K562 (cell line): Measurements from ENCODE around the gene PAF1. TPM values are rescaled to one million over a fixed set of nuclear protein-coding genes. Genes with fewer than 3 reads are reported as not detected.

Experiments used
- ATAC-seq: fragments of 200-7000 bp; cut with Tn5 transposase; 3 replicates; pipeline ENCODE4 v1.9.1; 2020; ENCODE audit warnings: moderate library complexity
- BruUV-seq: library from RNA; stranded (reverse); fragments of 400-500 nt; replicated peaks from 2 replicates; lab custom pipeline; 2021; lab: Mats Ljungman, UMichigan
- CTCF ChIA-PET: fragments of 300-600 bp; formaldehyde crosslinking; extraction: SDS; loops from one replicate; lab custom pipeline; 2021; ENCODE audit warnings: low intra/inter-chr PET ratio; lab: Yijun Ruan, JAX
- POLR2A ChIA-PET: fragments of 300-600, 350-650 bp; sonication (Branson Sonifier 250); formaldehyde crosslinking; extraction: SDS; loops from one replicate; lab custom pipeline; 2021; ENCODE audit warnings: antibody characterized with exemption, inconsistent platforms; lab: Yijun Ruan, JAX
- DNase-seq, 4 experiments: peaks; one replicate each; pipeline versions ENCODE4 v3.0.0 to v3.0.0-alpha.2; 2011 to 2018; ENCODE audit warnings: low spot score in 3 of 4, mixed read lengths in 3 of 4; ENCODE audit errors: extremely low read depth in 1 of 4
- FAIRE-seq: peaks from 2 replicates; lab custom pipeline; 2011; peaks lifted over from hg19 to GRCh38; lab: Jason Lieb, UNC
- H2AFZ ChIP-seq: 2 replicates; pipeline ENCODE4 v1.6.0; 2011; ENCODE audit warnings: low read depth, low read length, control low read depth, inconsistent platforms
- H3K27ac ChIP-seq: fragments of 200-600 bp; 3 replicates; pipeline ENCODE4 v1.8.0; 2011; ENCODE audit warnings: low read depth, mild to moderate bottlenecking, control low read depth, inconsistent platforms, low read length, moderate library complexity, mixed read lengths; ENCODE audit errors: extremely low read depth
- H3K27me3 ChIP-seq, 2 experiments: fragments of 300-600 bp in 1 of 2; 2 replicates in 1 of 2; 3 replicates in 1 of 2; pipeline versions ENCODE4 v1.6.0 to v1.8.0; 2011; ENCODE audit warnings: inconsistent platforms in 2 of 2, low read length in 2 of 2, mild to moderate bottlenecking in 1 of 2, mixed read lengths in 1 of 2, moderate library complexity in 1 of 2; ENCODE audit not compliant: control insufficient read depth in 2 of 2, insufficient read depth in 2 of 2
- H3K36me3 ChIP-seq: fragments of 300-600 bp; 3 replicates; pipeline ENCODE4 v1.8.0; 2011; ENCODE audit warnings: mild to moderate bottlenecking, low read length, inconsistent platforms; ENCODE audit not compliant: control insufficient read depth, insufficient read depth
- H3K4me1 ChIP-seq, 2 experiments: fragments of 200-600 bp in 1 of 2; replicated peaks in 1 of 2; 2 replicates in 1 of 2; 3 replicates in 1 of 2; pipeline versions ENCODE4 v1.5.1 to v1.8.0; 2011; ENCODE audit warnings: inconsistent platforms in 2 of 2, low read length in 2 of 2, mild to moderate bottlenecking in 1 of 2, mixed read lengths in 1 of 2, moderate library complexity in 1 of 2; ENCODE audit not compliant: control insufficient read depth in 2 of 2, insufficient read depth in 2 of 2
- H3K4me2 ChIP-seq: 2 replicates; pipeline ENCODE4 v1.6.1; 2011; ENCODE audit warnings: low read length, control low read depth, inconsistent platforms, mixed read lengths; ENCODE audit not compliant: insufficient read depth
- H3K4me3 ChIP-seq: fragments of 200-600 bp; sonication (generic), shearing (Covaris generic); 2 replicates; pipeline ENCODE4 v1.5.1; 2016; ENCODE audit warnings: control low read depth, inconsistent platforms
- H3K79me2 ChIP-seq: fragments of 200-600 bp; 3 replicates; pipeline ENCODE4 v1.8.0; 2011; ENCODE audit warnings: low read length, inconsistent platforms; ENCODE audit not compliant: control insufficient read depth, insufficient read depth
- H3K9ac ChIP-seq, 2 experiments: 2 replicates each; pipeline versions ENCODE4 v1.6.0 to v1.6.1; 2011; ENCODE audit warnings: low read depth in 2 of 2, low read length in 2 of 2, control low read depth in 1 of 2, inconsistent platforms in 1 of 2, mild to moderate bottlenecking in 1 of 2, mixed read lengths in 1 of 2; ENCODE audit not compliant: insufficient read depth in 1 of 2
- H3K9me1 ChIP-seq: one replicate; pipeline ENCODE4 v1.6.0; 2011; ENCODE audit warnings: inconsistent platforms, mild to moderate bottlenecking, low read length, moderate library complexity; ENCODE audit not compliant: control insufficient read depth, insufficient read depth
- H3K9me3 ChIP-seq: replicated peaks from 2 replicates; pipeline ENCODE4 v1.5.1; 2011; ENCODE audit warnings: low read depth, low read length, inconsistent platforms; ENCODE audit not compliant: control insufficient read depth, insufficient read depth
- H4K20me1 ChIP-seq: replicated peaks from 2 replicates; pipeline ENCODE4 v1.6.1; 2011; ENCODE audit warnings: low read length, inconsistent platforms, mixed read lengths; ENCODE audit not compliant: control insufficient read depth, insufficient read depth
- KDM2B ChIP-seq: fragments of 250-450 bp; sonication (Bioruptor Pico); IDR thresholded peaks from 2 replicates; pipeline ENCODE4 v1.8.0; 2021; ENCODE audit warnings: mild to moderate bottlenecking, moderate library complexity
- MLX ChIP-seq, 2 experiments: fragments of 450-650 bp in 1 of 2; sonication (generic) in 1 of 2; formaldehyde crosslinking; conservative IDR thresholded peaks; 2 replicates each; pipeline versions ENCODE4 v1.4.0 to v1.8.1; 2020 to 2022; ENCODE audit warnings: mild to moderate bottlenecking in 1 of 2, missing genetic modification reagents in 1 of 2
- PML ChIP-seq: IDR thresholded peaks from 2 replicates; pipeline ENCODE4 v1.6.1; 2012; ENCODE audit warnings: low read length, inconsistent platforms
- SP2 ChIP-seq: IDR thresholded peaks from 2 replicates; pipeline ENCODE4 v1.6.1; 2011; ENCODE audit warnings: mild to moderate bottlenecking, low read depth, low read length, moderate library complexity; ENCODE audit not compliant: poor library complexity, severe bottlenecking; ENCODE audit errors: extremely low read depth
- ZBTB26 ChIP-seq: fragments of 450-650 bp; formaldehyde crosslinking; IDR thresholded peaks from 2 replicates; pipeline ENCODE4 v1.4.0; 2022; ENCODE audit warnings: missing genetic modification characterization
- ZFPM2 ChIP-seq: fragments of 250-450 bp; sonication (Bioruptor Pico); IDR thresholded peaks from 2 replicates; pipeline ENCODE4 v1.5.1; 2022; ENCODE audit warnings: mild to moderate bottlenecking
- ZNF280B ChIP-seq: fragments of 250-450 bp; sonication (Bioruptor Pico); IDR thresholded peaks from 2 replicates; pipeline ENCODE4 v1.5.1; 2021; ENCODE audit warnings: mild to moderate bottlenecking
- ZNF551 ChIP-seq: fragments of 250-450 bp; sonication (Bioruptor Pico); IDR thresholded peaks from 2 replicates; pipeline ENCODE4 v1.5.0; 2021; ENCODE audit warnings: mild to moderate bottlenecking, moderate library complexity
- WGBS: fragments of 100-300 bp; shearing (Covaris generic); methylation state at CpG from one replicate; pipeline ENCODE4 v1.1.6; 2016; ENCODE audit warnings: low coverage, mixed read lengths; ENCODE audit not compliant: insufficient coverage; ENCODE audit errors: missing lambda C conversion rate; 5-methylcytosine and 5-hydroxymethylcytosine counted together
- in situ Hi-C: fragments of 300-500 bp; cut with MboI; formaldehyde crosslinking; loops from 4 replicates; pipeline ENCODE4 v1.15.0; 2018; ENCODE audit warnings: inconsistent platforms, mixed read lengths
- intact Hi-C: fragments of 100-400 bp; cut with micrococcal nuclease; formaldehyde crosslinking; loops from 2 replicates; pipeline ENCODE4 v1.14.2; 2022
- polyA plus RNA-seq, 8 experiments: library from polyadenylated mRNA; depleted of rRNA in 4 of 8; stranded (reverse) in 5 of 8; unstranded in 3 of 8; fragments of >200 nt; fragmentation: Nextera tagmentation in 2 of 8; fragmentation: Illumina TruSeq in 1 of 8; extraction: Ambion mirVana in 2 of 8; extraction: Trizol in 1 of 8; gene quantifications; 2 replicates each; pipeline versions ENCODE4 v1.2.1 to v1.2.3, GENCODE V29; 2011 to 2014; ENCODE audit warnings: inconsistent platforms in 1 of 8, missing spikeins in 1 of 8
- total RNA-seq, 7 experiments: library from RNA; depleted of rRNA in 6 of 7; stranded (reverse); fragments of >200 nt in 6 of 7; fragmentation: Illumina TruSeq in 2 of 7; extraction: Trizol in 2 of 7; gene quantifications; 2 replicates each; pipeline versions ENCODE4 v1.2.1 to v1.2.3, GENCODE V29; 2011 to 2021; ENCODE audit warnings: low replicate concordance in 1 of 7
- TF ChIP-seq, protein P1 (sequence below): fragments of 450-650 bp; formaldehyde crosslinking; IDR thresholded peaks from 2 replicates; pipeline ENCODE4 v1.4.0; 2020; ENCODE audit warnings: mild to moderate bottlenecking, moderate library complexity
- TF ChIP-seq, protein P2 (sequence below): fragments of 250-450 bp; sonication (Bioruptor Pico); IDR thresholded peaks from 2 replicates; pipeline ENCODE4 v1.8.0; 2022; ENCODE audit warnings: inconsistent platforms, mild to moderate bottlenecking, moderate library complexity, borderline replicate concordance

The PAF1 gene
- total and polyA plus RNA-seq, 9 of the 15 experiments (the other 6 are each of a cell fraction or from before 2014, with no cell fraction given) = 1.5 to 45.0 (median 33.8) TPM

DNA sequence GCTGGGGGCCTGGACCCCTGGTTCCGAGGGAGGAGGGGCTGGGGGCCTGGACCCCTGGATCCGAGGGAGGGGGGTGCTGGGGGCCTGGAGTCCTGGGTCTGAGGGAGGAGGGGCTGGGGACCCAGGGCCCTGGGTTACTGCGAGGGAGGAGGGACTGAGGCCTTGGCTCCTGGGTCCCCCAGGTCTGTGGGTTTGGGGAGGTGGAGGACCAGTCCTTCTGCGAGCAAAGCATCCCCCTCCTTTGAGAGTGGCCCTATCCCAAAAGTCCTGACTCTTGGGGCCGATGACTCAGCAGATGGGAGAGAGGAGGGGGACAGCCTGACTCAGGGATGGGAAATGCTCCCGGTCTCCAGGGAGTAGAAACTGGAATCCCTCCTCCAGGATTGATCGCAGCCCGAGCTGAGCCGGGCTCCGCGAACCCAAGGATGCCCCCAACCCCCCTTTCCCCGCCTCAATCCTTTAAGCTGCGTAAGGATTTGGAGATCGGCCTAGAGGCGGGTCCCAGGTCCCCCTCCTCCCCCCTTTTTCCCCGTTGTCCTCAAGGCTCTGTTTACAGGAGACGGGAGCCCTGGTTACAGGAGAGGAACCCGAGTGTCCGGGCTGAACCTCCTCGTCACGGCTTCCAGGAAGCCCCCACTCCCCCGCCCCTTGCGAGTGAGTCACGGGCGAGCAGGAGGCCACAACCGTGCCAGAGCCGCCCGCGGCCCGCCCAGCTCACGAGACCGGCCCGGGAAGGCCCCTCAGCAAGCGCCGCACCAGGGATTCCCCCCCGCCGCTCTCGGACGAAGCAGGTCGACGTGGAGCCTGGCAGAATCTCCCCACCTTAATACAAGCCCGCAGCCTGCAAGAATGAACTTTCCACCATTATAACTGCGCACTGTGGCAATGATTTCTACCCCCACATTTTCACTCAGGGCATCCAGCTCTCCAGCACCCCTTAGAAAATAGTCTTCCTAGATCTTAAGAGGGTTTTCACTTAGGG, 12.7 kb upstream of the PAF1 start:
- ChIA-PET POLR2A (interaction anchor here (0.6 to 1.4 kb wide), 7 partner anchors 13 to 230 kb away, joined by 3 to 11 read pairs (median 3); partner anchors contain the start of genes MED29, PAF1 and RPS16), CTCF (interaction anchor here (2.5 kb wide), 1 partner anchor 9 kb away, joined by 10 read pairs; the partner anchor contains the start of gene PLEKHG2)
- peak; percentile 72 for FAIRE-seq
- TF ChIP-seq MLX (CRISPR knock-in tag; conservative IDR thresholded peaks at IDR 0.05) (no peak), ZFPM2 (no peak), ZBTB26 (CRISPR knock-in tag) (no peak), KDM2B (CRISPR knock-in tag) (no peak), ZNF280B (CRISPR knock-in tag) (no peak), ZNF551 (CRISPR knock-in tag) (no peak), PML (no peak; the same call in 1 of the 2 replicates), SP2 (no peak)
- TF ChIP-seq, protein P1, sequence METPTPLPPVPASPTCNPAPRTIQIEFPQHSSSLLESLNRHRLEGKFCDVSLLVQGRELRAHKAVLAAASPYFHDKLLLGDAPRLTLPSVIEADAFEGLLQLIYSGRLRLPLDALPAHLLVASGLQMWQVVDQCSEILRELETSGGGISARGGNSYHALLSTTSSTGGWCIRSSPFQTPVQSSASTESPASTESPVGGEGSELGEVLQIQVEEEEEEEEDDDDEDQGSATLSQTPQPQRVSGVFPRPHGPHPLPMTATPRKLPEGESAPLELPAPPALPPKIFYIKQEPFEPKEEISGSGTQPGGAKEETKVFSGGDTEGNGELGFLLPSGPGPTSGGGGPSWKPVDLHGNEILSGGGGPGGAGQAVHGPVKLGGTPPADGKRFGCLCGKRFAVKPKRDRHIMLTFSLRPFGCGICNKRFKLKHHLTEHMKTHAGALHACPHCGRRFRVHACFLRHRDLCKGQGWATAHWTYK = no peak
- TF ChIP-seq, protein P2, sequence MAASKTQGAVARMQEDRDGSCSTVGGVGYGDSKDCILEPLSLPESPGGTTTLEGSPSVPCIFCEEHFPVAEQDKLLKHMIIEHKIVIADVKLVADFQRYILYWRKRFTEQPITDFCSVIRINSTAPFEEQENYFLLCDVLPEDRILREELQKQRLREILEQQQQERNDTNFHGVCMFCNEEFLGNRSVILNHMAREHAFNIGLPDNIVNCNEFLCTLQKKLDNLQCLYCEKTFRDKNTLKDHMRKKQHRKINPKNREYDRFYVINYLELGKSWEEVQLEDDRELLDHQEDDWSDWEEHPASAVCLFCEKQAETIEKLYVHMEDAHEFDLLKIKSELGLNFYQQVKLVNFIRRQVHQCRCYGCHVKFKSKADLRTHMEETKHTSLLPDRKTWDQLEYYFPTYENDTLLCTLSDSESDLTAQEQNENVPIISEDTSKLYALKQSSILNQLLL (CRISPR knock-in tag) = no peak

More for the DNA sequence above, 12.7 kb upstream of the PAF1 start:
- intact Hi-C loops = no loop called here
- Histone ChIP-seq H2AFZ (peak overlapping the region; percentile 79), H3K9me1 (peaks cover 3% of the 10 kb centered on the region), H4K20me1 (peaks cover 4% of the 10 kb centered on the region; the same call in 1 of the 2 replicates), H3K4me1 (peaks cover 61 to 77% of the 10 kb centered on the region in 2 experiments), H3K27me3 (no peaks in the 10 kb centered on the region), H3K36me3 (peaks cover 11% of the 10 kb centered on the region; the same call in 1 of the 3 replicates), H3K9ac (peak overlapping the region; percentile 90 to 96), H3K79me2 (peaks cover 26% of the 10 kb centered on the region), H3K27ac (peak overlapping the region; percentile 98), H3K4me3 (peak overlapping the region; percentile 41), H3K9me3 (no peaks in the 10 kb centered on the region), H3K4me2 (peak overlapping the region; percentile 80)
- WGBS = 3% methylated on average over 26 of the region's 43 CpGs
- DNase-seq (peak; percentile 59 to 91 (median 70)), ATAC-seq (peak; percentile 51)
- BruUV-seq = TSS peak; percentile 69
- in situ Hi-C loops = no loop called here
